H9 (cell line): ENCODE data around the gene TAF1A. TPM values are rescaled to one million over a fixed set of nuclear protein-coding genes. Genes with fewer than 3 reads are reported as not detected.

Source experiments
- DNase-seq: peaks from one replicate; pipeline ENCODE4 v3.0.0-alpha.2; 2017
- H2AFZ ChIP-seq: one replicate; pipeline ENCODE4 v1.6.1; 2013; ENCODE audit warnings: mild to moderate bottlenecking, low read length, control low read depth, moderate library complexity
- H2AK5ac ChIP-seq: 2 replicates; pipeline ENCODE4 v1.6.1; 2013; ENCODE audit warnings: low read length, control low read depth, mixed read lengths; ENCODE audit not compliant: insufficient read length
- H2BK120ac ChIP-seq: one replicate; pipeline ENCODE4 v1.6.1; 2013; ENCODE audit warnings: low read depth, mild to moderate bottlenecking, low read length, control low read depth, inconsistent platforms; ENCODE audit not compliant: poor library complexity, severe bottlenecking
- H2BK12ac ChIP-seq: 2 replicates; pipeline ENCODE4 v1.6.1; 2013; ENCODE audit warnings: low read length, control low read depth, mixed read lengths, low read depth; ENCODE audit not compliant: insufficient read length
- H2BK15ac ChIP-seq: 2 replicates; pipeline ENCODE4 v1.6.1; 2013; ENCODE audit warnings: low read depth, low read length, control low read depth
- H2BK20ac ChIP-seq: one replicate; pipeline ENCODE4 v1.6.1; 2013; ENCODE audit warnings: low read depth, mild to moderate bottlenecking, low read length, control low read depth, inconsistent platforms; ENCODE audit not compliant: poor library complexity, severe bottlenecking
- H2BK5ac ChIP-seq: 2 replicates; pipeline ENCODE4 v1.6.1; 2013; ENCODE audit warnings: low read length, control low read depth, mixed read lengths; ENCODE audit not compliant: insufficient read length
- H3K14ac ChIP-seq: 2 replicates; pipeline ENCODE4 v1.6.1; 2013; ENCODE audit warnings: low read length, control low read depth; ENCODE audit not compliant: insufficient read depth
- H3K18ac ChIP-seq: 2 replicates; pipeline ENCODE4 v1.6.1; 2013; ENCODE audit warnings: low read depth, mild to moderate bottlenecking, mixed read lengths, low read length, control low read depth; ENCODE audit not compliant: insufficient read length
- H3K23ac ChIP-seq: 2 replicates; pipeline ENCODE4 v1.6.1; 2013; ENCODE audit warnings: low read length, control low read depth, mixed read lengths, low read depth; ENCODE audit not compliant: insufficient read length
- H3K23me2 ChIP-seq: 2 replicates; pipeline ENCODE4 v1.6.1; 2013; ENCODE audit warnings: low read depth, mild to moderate bottlenecking, mixed read lengths, low read length, control low read depth; ENCODE audit not compliant: insufficient read length, poor library complexity, severe bottlenecking
- H3K27ac ChIP-seq: 2 replicates; pipeline ENCODE4 v1.5.1; 2013; ENCODE audit warnings: low read length, control low read depth, mixed read lengths, low read depth; ENCODE audit not compliant: insufficient read length
- H3K27me3 ChIP-seq: 2 replicates; pipeline ENCODE4 v1.6.1; 2013; ENCODE audit warnings: low read length, control low read depth, inconsistent platforms; ENCODE audit not compliant: insufficient read depth
- H3K4ac ChIP-seq: 2 replicates; pipeline ENCODE4 v1.6.1; 2013; ENCODE audit warnings: low read depth, mild to moderate bottlenecking, control low read depth, inconsistent platforms, low read length, moderate library complexity
- H3K4me1 ChIP-seq: 2 replicates; pipeline ENCODE4 v1.6.1; 2013; ENCODE audit warnings: low read length, control low read depth, inconsistent platforms; ENCODE audit not compliant: insufficient read depth
- H3K4me2 ChIP-seq: 2 replicates; pipeline ENCODE4 v1.6.1; 2013; ENCODE audit warnings: low read length, control low read depth, mixed read lengths; ENCODE audit not compliant: insufficient read length, insufficient read depth
- H3K56ac ChIP-seq: 2 replicates; pipeline ENCODE4 v1.6.1; 2013; ENCODE audit warnings: low read depth, mild to moderate bottlenecking, mixed read lengths, low read length, control low read depth; ENCODE audit not compliant: insufficient read length
- H3K79me1 ChIP-seq: 2 replicates; pipeline ENCODE4 v1.6.1; 2013; ENCODE audit warnings: low read depth, mild to moderate bottlenecking, moderate library complexity, low read length, control low read depth, inconsistent platforms; ENCODE audit not compliant: insufficient read depth, poor library complexity, severe bottlenecking
- H3K79me2 ChIP-seq: 2 replicates; pipeline ENCODE4 v1.6.1; 2013; ENCODE audit warnings: low read length, control low read depth, inconsistent platforms; ENCODE audit not compliant: insufficient read depth
- H3K9ac ChIP-seq: 2 replicates; pipeline ENCODE4 v1.6.1; 2013; ENCODE audit warnings: low read length, control low read depth, mixed read lengths; ENCODE audit not compliant: insufficient read length; ENCODE audit errors: extremely low read depth
- H3K9me3 ChIP-seq: one replicate; pipeline ENCODE4 v1.6.1; 2013; ENCODE audit warnings: low read depth, low read length, inconsistent platforms; ENCODE audit not compliant: control insufficient read depth
- H3T11ph ChIP-seq: one replicate; pipeline ENCODE4 v1.6.1; 2013; ENCODE audit warnings: mild to moderate bottlenecking, low read length, control low read depth, inconsistent platforms
- H4K20me1 ChIP-seq: one replicate; pipeline ENCODE4 v1.6.1; 2013; ENCODE audit not compliant: control insufficient read depth, insufficient read length, insufficient read depth
- H4K5ac ChIP-seq: 2 replicates; pipeline ENCODE4 v1.6.1; 2013; ENCODE audit warnings: low read depth, mild to moderate bottlenecking, mixed read lengths, low read length, control low read depth; ENCODE audit not compliant: insufficient read length
- H4K8ac ChIP-seq: replicated peaks from 2 replicates; pipeline ENCODE4 v1.6.1; 2013; ENCODE audit warnings: low read length, control low read depth, mixed read lengths, low read depth; ENCODE audit not compliant: insufficient read length
- H4K91ac ChIP-seq: 2 replicates; pipeline ENCODE4 v1.6.1; 2013; ENCODE audit warnings: low read depth, mild to moderate bottlenecking, moderate library complexity, mixed read lengths, low read length, control low read depth; ENCODE audit not compliant: insufficient read length
- H3K27ac Mint-ChIP-seq, 3 experiments: 2 replicates in 2 of 3; 3 replicates in 1 of 3; pipeline ENCODE4 v1.8.0; 2020 to 2021; ENCODE audit warnings: mixed read lengths in 3 of 3, mild to moderate bottlenecking in 1 of 3, moderate library complexity in 1 of 3
- H3K27me3 Mint-ChIP-seq: 2 replicates; pipeline ENCODE4 v1.8.0; 2021; ENCODE audit warnings: low read depth, mild to moderate bottlenecking, moderate library complexity, mixed read lengths
- H3K36me3 Mint-ChIP-seq, 3 experiments: 2 replicates in 2 of 3; 3 replicates in 1 of 3; pipeline ENCODE4 v1.8.0; 2020 to 2021; ENCODE audit warnings: low read depth in 3 of 3, mixed read lengths in 3 of 3; ENCODE audit not compliant: insufficient read depth in 1 of 3
- H3K4me1 Mint-ChIP-seq, 2 experiments: 2 replicates each; pipeline ENCODE4 v1.8.0; 2020; ENCODE audit warnings: mixed read lengths in 2 of 2
- H3K4me3 Mint-ChIP-seq, 2 experiments: 2 replicates in 1 of 2; 3 replicates in 1 of 2; pipeline ENCODE4 v1.8.0; 2020 to 2021; ENCODE audit warnings: mild to moderate bottlenecking in 2 of 2, mixed read lengths in 2 of 2, moderate library complexity in 1 of 2
- H3K9me3 Mint-ChIP-seq, 2 experiments: 2 replicates in 1 of 2; 3 replicates in 1 of 2; pipeline ENCODE4 v1.8.0; 2020; ENCODE audit warnings: mild to moderate bottlenecking in 2 of 2, mixed read lengths in 2 of 2, moderate library complexity in 1 of 2
- CTCF ChIP-seq: fragments of 200-600 bp; sonication (generic); conservative IDR thresholded peaks from 3 replicates; pipeline ENCODE4 v1.8.0; 2021; ENCODE audit warnings: antibody characterized with exemption, mild to moderate bottlenecking
- WGBS: extraction: QIAGEN DNeasy Blood & Tissue Kit; methylation state at CpG from one replicate; pipeline ENCODE4 v1.1.7; 2013; ENCODE audit warnings: missing lambda C conversion rate, low lambda C conversion rate, mixed read lengths; ENCODE audit not compliant: insufficient read length; ENCODE audit errors: extremely low coverage; 5-methylcytosine and 5-hydroxymethylcytosine counted together
- total RNA-seq: library from RNA; stranded (reverse); gene quantifications from 2 replicates; pipeline ENCODE4 v1.2.1, GENCODE V29; 2021

TAF1A gene
- total RNA-seq, 1 experiment from 2014 or later: 14.8 TPM

GRCh38 chr1:222557148-222557547 is 32.6 kb downstream of the TAF1A start:
- TF ChIP-seq CTCF: no peak
- WGBS: no CpG with 5 or more reads among the region's 6 CpGs
- no peak overlapping the region for H3K9ac ChIP-seq
- H3K56ac ChIP-seq: no peak overlapping the region
- peaks cover 6 to 36% (median 21%) of the 10 kb centered on the region in 3 experiments; a peak in 6 of 7 replicates for H3K36me3 Mint-ChIP-seq
- H2BK15ac ChIP-seq: no peak overlapping the region
- no peak overlapping the region for H3K18ac ChIP-seq
- no peaks in the 10 kb centered on the region for H3K9me3 Mint-ChIP-seq
- H3K23ac ChIP-seq: no peak overlapping the region
- H2AFZ ChIP-seq: no peak overlapping the region
- no peak overlapping the region for H3T11ph ChIP-seq
- H3K4me1 Mint-ChIP-seq: no peaks in the 10 kb centered on the region
- H3K4me2 ChIP-seq: no peak overlapping the region
- no peak overlapping the region for H3K27ac Mint-ChIP-seq
- H3K79me1 ChIP-seq: no peaks in the 10 kb centered on the region
- no peaks in the 10 kb centered on the region for H3K9me3 ChIP-seq
- DNase-seq: no peak
- no peaks in the 10 kb centered on the region for H3K27me3 ChIP-seq
- H3K4me1 ChIP-seq: no peaks in the 10 kb centered on the region
- no peak overlapping the region for H3K4me3 Mint-ChIP-seq
- H3K79me2 ChIP-seq: no peaks in the 10 kb centered on the region
- no peak overlapping the region for H2BK120ac ChIP-seq
- no peak overlapping the region for H4K8ac ChIP-seq
- H3K27me3 Mint-ChIP-seq: no peaks in the 10 kb centered on the region
- no peak overlapping the region for H2BK5ac ChIP-seq
- no peak overlapping the region for H3K4ac ChIP-seq
- no peak overlapping the region for H2BK20ac ChIP-seq
- no peaks in the 10 kb centered on the region for H4K20me1 ChIP-seq
- H3K23me2 ChIP-seq: no peaks in the 10 kb centered on the region
- H3K27ac ChIP-seq: no peak overlapping the region
- H4K91ac ChIP-seq: no peak overlapping the region
- H2AK5ac ChIP-seq: no peak overlapping the region
- no peak overlapping the region for H3K14ac ChIP-seq
- no peak overlapping the region for H2BK12ac ChIP-seq
- H4K5ac ChIP-seq: no peak overlapping the region
